C4-2B (cell line): ENCODE results near the gene SCUBE1.

Source experiments
- CTCF ChIP-seq: fragments of 450-650 bp; conservative IDR thresholded peaks from 2 replicates; pipeline ENCODE4 v1.5.1; 2017; ENCODE audit warnings: mild to moderate bottlenecking
- ZFX ChIP-seq: fragments of 450-650 bp; IDR thresholded peaks from 2 replicates; pipeline ENCODE4 v1.6.1; 2017

GRCh38 chr22:43325176-43325575, 18.0 kb downstream of the SCUBE1 start:
- TF ChIP-seq CTCF = no peak
- TF ChIP-seq ZFX = no peak
